CD8-positive, alpha-beta memory T cell (primary cell): Measurements from ENCODE around the gene LYL1. TPM values are rescaled to one million over a fixed set of nuclear protein-coding genes. Genes with fewer than 3 reads are reported as not detected.

Experiments used
- CTCF ChIA-PET: fragments of 350-600 bp; sonication (Branson Sonifier 250); formaldehyde crosslinking; loops from one replicate; lab custom pipeline; 2021; ENCODE audit warnings: antibody characterized with exemption; lab: Charles Lee
- POLR2A ChIA-PET: fragments of 350-600 bp; sonication (Branson Sonifier 250); formaldehyde crosslinking; loops from one replicate; lab custom pipeline; 2021; ENCODE audit warnings: antibody characterized with exemption; lab: Charles Lee
- DNase-seq, 5 donors: peaks; one replicate each; pipeline versions ENCODE4 v3.0.0 to v3.0.0-alpha.2; 2020 to 2022; ENCODE audit warnings: mixed read lengths in 1 of 5
- H3K27ac ChIP-seq: one replicate; pipeline ENCODE4 v1.7.0; 2013; ENCODE audit warnings: low read depth, mild to moderate bottlenecking, low read length, moderate library complexity
- H3K27me3 ChIP-seq: 2 replicates; pipeline ENCODE4 v1.7.0; 2013; ENCODE audit warnings: low read length, mild to moderate bottlenecking; ENCODE audit not compliant: insufficient read depth, poor library complexity, severe bottlenecking
- H3K36me3 ChIP-seq: 2 replicates; pipeline ENCODE4 v1.7.0; 2013; ENCODE audit warnings: mild to moderate bottlenecking, low read length, moderate library complexity; ENCODE audit not compliant: insufficient read depth
- H3K4me1 ChIP-seq: 2 replicates; pipeline ENCODE4 v1.7.0; 2013; ENCODE audit warnings: mild to moderate bottlenecking, low read length, moderate library complexity; ENCODE audit not compliant: insufficient read depth
- H3K4me3 ChIP-seq: 2 replicates; pipeline ENCODE4 v1.7.0; 2013; ENCODE audit warnings: mild to moderate bottlenecking, low read length
- H3K9me3 ChIP-seq: 2 replicates; pipeline ENCODE4 v1.7.0; 2013; ENCODE audit warnings: mild to moderate bottlenecking, low read length
- H3K27ac Mint-ChIP-seq, 8 donors: one replicate each; pipeline ENCODE4 v1.8.0; 2020 to 2021; ENCODE audit warnings: mixed read lengths in 8 of 8, mild to moderate bottlenecking in 6 of 8, inconsistent platforms in 3 of 8, moderate library complexity in 3 of 8
- H3K27me3 Mint-ChIP-seq, 2 donors: one replicate each; pipeline ENCODE4 v1.8.0; 2020 to 2021; ENCODE audit warnings: mixed read lengths in 2 of 2, mild to moderate bottlenecking in 1 of 2, moderate library complexity in 1 of 2
- H3K36me3 Mint-ChIP-seq, 3 donors: one replicate each; pipeline ENCODE4 v1.8.0; 2020 to 2021; ENCODE audit warnings: mixed read lengths in 3 of 3, inconsistent platforms in 1 of 3, mild to moderate bottlenecking in 1 of 3
- H3K4me1 Mint-ChIP-seq, 3 donors: one replicate each; pipeline ENCODE4 v1.8.0; 2020 to 2021; ENCODE audit warnings: mixed read lengths in 3 of 3, inconsistent platforms in 1 of 3, mild to moderate bottlenecking in 1 of 3
- H3K4me3 Mint-ChIP-seq, 7 donors: one replicate each; pipeline ENCODE4 v1.8.0; 2020 to 2021; ENCODE audit warnings: mixed read lengths in 7 of 7, mild to moderate bottlenecking in 6 of 7, moderate library complexity in 4 of 7, inconsistent platforms in 2 of 7
- H3K9me3 Mint-ChIP-seq, 5 donors: one replicate each; pipeline ENCODE4 v1.8.0; 2020 to 2022; ENCODE audit warnings: mixed read lengths in 5 of 5, mild to moderate bottlenecking in 3 of 5, moderate library complexity in 2 of 5, inconsistent platforms in 1 of 5
- polyA plus RNA-seq: library from polyadenylated mRNA; unstranded; fragments of 300-500 nt; fragmentation: Illumina TruSeq; gene quantifications from one replicate; pipeline ENCODE4 v1.2.3, GENCODE V29; 2021
- total RNA-seq, 2 experiments: library from RNA; stranded (reverse); gene quantifications; one replicate each; pipeline ENCODE4 v1.2.3, GENCODE V29; 2021

Gene LYL1
- total and polyA plus RNA-seq, 3 experiments from 2014 or later = 2.3 to 4.1 (median 2.5) TPM

GRCh38 chr19:13097463-13098258 lies 5.0 kb downstream of the LYL1 start:
- H3K9me3 ChIP-seq = no peaks in the 10 kb centered on the region
- H3K4me1 ChIP-seq = peaks cover 66% of the 10 kb centered on the region
- Mint-ChIP-seq H3K27me3 (peaks cover 27 to 28% of the 10 kb centered on the region in 2 donors), H3K4me1 (peaks cover 39 to 71% (median 44%) of the 10 kb centered on the region in 3 donors), H3K4me3 (peak overlapping the region; percentile 12 to 79 (median 50)), H3K36me3 (peaks cover 0 to 3% (median 0%) of the 10 kb centered on the region in 3 donors), H3K27ac (peak overlapping the region in 2 of 8 donors; percentile 61 to 82), H3K9me3 (peaks cover 0 to 4% (median 0%) of the 10 kb centered on the region in 5 donors)
- ChIA-PET CTCF (interaction anchor here (4.3 kb wide), 1 partner anchor 132 kb away, joined by 45 read pairs; no protein-coding TSS in a partner anchor), POLR2A (interaction anchor here (0.6 kb wide), 1 partner anchor 151 kb away, joined by 4 read pairs; no protein-coding TSS in a partner anchor)
- no peak overlapping the region for H3K4me3 ChIP-seq
- no peaks in the 10 kb centered on the region for H3K36me3 ChIP-seq
- peak overlapping the region; percentile 59 for H3K27ac ChIP-seq
- peaks cover 17% of the 10 kb centered on the region for H3K27me3 ChIP-seq
- DNase-seq = peak in 1 of 5 donors; percentile 55

GRCh38 chr19:13097033-13097462 lies 5.6 kb downstream of the LYL1 start:
- Histone ChIP-seq H3K36me3 (no peaks in the 10 kb centered on the region), H3K27ac (peak overlapping the region; percentile 59), H3K4me1 (peaks cover 61% of the 10 kb centered on the region), H3K4me3 (no peak overlapping the region), H3K27me3 (peaks cover 17% of the 10 kb centered on the region), H3K9me3 (no peaks in the 10 kb centered on the region)
- H3K36me3 Mint-ChIP-seq = peaks cover 0 to 3% (median 0%) of the 10 kb centered on the region in 3 donors
- H3K4me3 Mint-ChIP-seq = peak overlapping the region in 6 of 7 donors; percentile 36 to 79 (median 65)
- H3K27ac Mint-ChIP-seq = peak overlapping the region in 6 of 8 donors; percentile 37 to 72 (median 69)
- H3K4me1 Mint-ChIP-seq = peaks cover 36 to 66% (median 41%) of the 10 kb centered on the region in 3 donors
- no peak for DNase-seq
- ChIA-PET POLR2A (interaction anchor here (0.6 kb wide), 1 partner anchor 151 kb away, joined by 4 read pairs; no protein-coding TSS in a partner anchor), CTCF (interaction anchor here (4.2 to 4.3 kb wide), 2 partner anchors 36 to 132 kb away, joined by 36 to 45 read pairs; no protein-coding TSS in a partner anchor)
- H3K9me3 Mint-ChIP-seq = peaks cover 0 to 4% (median 0%) of the 10 kb centered on the region in 5 donors
- peaks cover 27 to 28% of the 10 kb centered on the region in 2 donors for H3K27me3 Mint-ChIP-seq

GRCh38 chr19:13095934-13096927 lies 6.4 kb downstream of the LYL1 start:
- Mint-ChIP-seq H3K9me3 (peaks cover 0 to 4% (median 0%) of the 10 kb centered on the region in 5 donors), H3K4me3 (peak overlapping the region; percentile 1 to 79 (median 67)), H3K4me1 (peaks cover 29 to 58% (median 33%) of the 10 kb centered on the region in 3 donors), H3K27ac (peak overlapping the region in 6 of 8 donors; percentile 7 to 90 (median 56)), H3K27me3 (peaks cover 27 to 28% of the 10 kb centered on the region in 2 donors), H3K36me3 (peaks cover 0 to 3% (median 0%) of the 10 kb centered on the region in 3 donors)
- no peaks in the 10 kb centered on the region for H3K9me3 ChIP-seq
- H3K4me1 ChIP-seq = peaks cover 53% of the 10 kb centered on the region
- DNase-seq = no peak
- H3K27ac ChIP-seq = peak overlapping the region; percentile 59
- no peaks in the 10 kb centered on the region for H3K36me3 ChIP-seq
- no peak overlapping the region for H3K4me3 ChIP-seq
- ChIA-PET CTCF (interaction anchor here (1.1 to 4.9 kb wide), 5 partner anchors 9 to 211 kb away, joined by 3 to 71 read pairs (median 36); no protein-coding TSS in a partner anchor), POLR2A (interaction anchor here (0.5 to 1.6 kb wide), 2 partner anchors 49 to 60 kb away, joined by 4 to 5 read pairs; no protein-coding TSS in a partner anchor)
- peaks cover 17% of the 10 kb centered on the region for H3K27me3 ChIP-seq

- peak overlapping the region in 2 of 7 donors; percentile 71 to 74 for H3K4me3 Mint-ChIP-seq
- peaks cover 45% of the 10 kb centered on the region for H3K4me1 ChIP-seq
- no peak overlapping the region for H3K4me3 ChIP-seq
- peak in 1 of 5 donors; percentile 56 for DNase-seq
- no peak overlapping the region for H3K27ac Mint-ChIP-seq
- no peaks in the 10 kb centered on the region for H3K36me3 ChIP-seq
- H3K27ac ChIP-seq = no peak overlapping the region
- peaks cover 0 to 3% (median 0%) of the 10 kb centered on the region in 3 donors for H3K36me3 Mint-ChIP-seq
- H3K9me3 Mint-ChIP-seq = peaks cover 0 to 4% (median 0%) of the 10 kb centered on the region in 5 donors
- H3K4me1 Mint-ChIP-seq = peaks cover 28 to 51% (median 31%) of the 10 kb centered on the region in 3 donors
- H3K9me3 ChIP-seq = no peaks in the 10 kb centered on the region
- ChIA-PET CTCF (interaction anchor here (0.9 to 4.9 kb wide), 9 partner anchors 9 to 210 kb away, joined by 3 to 71 read pairs (median 12); no protein-coding TSS in a partner anchor), POLR2A (interaction anchor here (0.6 to 1.6 kb wide), 2 partner anchors 12 to 60 kb away, joined by 4 to 7 read pairs; no protein-coding TSS in a partner anchor)
- peaks cover 27 to 28% of the 10 kb centered on the region in 2 donors for H3K27me3 Mint-ChIP-seq
- peaks cover 17% of the 10 kb centered on the region for H3K27me3 ChIP-seq
These were observed 7.3 kb downstream of the LYL1 start for GRCh38 chr19:13095393-13095784.

GRCh38 chr19:13094771-13095392 lies 7.8 kb downstream of the LYL1 start:
- no peak overlapping the region for H3K4me3 ChIP-seq
- H3K36me3 Mint-ChIP-seq = no peaks in the 10 kb centered on the region
- peaks cover 23 to 46% (median 26%) of the 10 kb centered on the region in 3 donors for H3K4me1 Mint-ChIP-seq
- peaks cover 23 to 28% of the 10 kb centered on the region in 2 donors for H3K27me3 Mint-ChIP-seq
- peaks cover 0 to under 1% (median 0%) of the 10 kb centered on the region in 5 donors for H3K9me3 Mint-ChIP-seq
- peaks cover 40% of the 10 kb centered on the region for H3K4me1 ChIP-seq
- H3K4me3 Mint-ChIP-seq = no peak overlapping the region
- ChIA-PET POLR2A (interaction anchor here (0.6 to 1.6 kb wide), 2 partner anchors 12 to 61 kb away, joined by 4 to 7 read pairs; no protein-coding TSS in a partner anchor), CTCF (interaction anchor here (0.9 to 4.9 kb wide), 14 partner anchors 10 to 212 kb away, joined by 3 to 71 read pairs (median 6); partner anchors contain the start of gene GCDH)
- no peak for DNase-seq
- H3K27ac ChIP-seq = no peak overlapping the region
- no peaks in the 10 kb centered on the region for H3K9me3 ChIP-seq
- peak overlapping the region in 3 of 8 donors; percentile 4 to 88 (median 63) for H3K27ac Mint-ChIP-seq
- peaks cover 17% of the 10 kb centered on the region for H3K27me3 ChIP-seq
- H3K36me3 ChIP-seq = no peaks in the 10 kb centered on the region

GRCh38 chr19:13094106-13094504 lies 8.6 kb downstream of the LYL1 start:
- Mint-ChIP-seq H3K4me3 (no peak overlapping the region), H3K27me3 (peaks cover 20 to 28% of the 10 kb centered on the region in 2 donors), H3K36me3 (no peaks in the 10 kb centered on the region), H3K4me1 (peaks cover 20 to 39% (median 20%) of the 10 kb centered on the region in 3 donors), H3K27ac (peak overlapping the region in 2 of 8 donors; percentile 6 to 55), H3K9me3 (no peaks in the 10 kb centered on the region)
- H3K36me3 ChIP-seq = no peaks in the 10 kb centered on the region
- peaks cover 17% of the 10 kb centered on the region for H3K27me3 ChIP-seq
- POLR2A ChIA-PET = interaction anchor here (1.6 kb wide), 1 partner anchor 62 kb away, joined by 4 read pairs; no protein-coding TSS in a partner anchor
- no peaks in the 10 kb centered on the region for H3K9me3 ChIP-seq
- H3K27ac ChIP-seq = no peak overlapping the region
- H3K4me3 ChIP-seq = no peak overlapping the region
- CTCF ChIA-PET = interaction anchor here (0.8 to 4.9 kb wide), 20 partner anchors 9 to 211 kb away, joined by 3 to 71 read pairs (median 5); partner anchors contain the start of gene GCDH
- no peak for DNase-seq
- peaks cover 34% of the 10 kb centered on the region for H3K4me1 ChIP-seq
